Sigmoid colon (tissue), 4 donors: ENCODE measurements around the gene FAM114A1.

Experiments used
- POLR2A ChIP-seq, 2 donors: fragments of 450-650 bp; IDR thresholded peaks; one replicate each; pipeline ENCODE4 v1.6.1; 2016; ENCODE audit warnings: antibody characterized with exemption in 2 of 2, mild to moderate bottlenecking in 2 of 2, moderate library complexity in 2 of 2
- POLR2AphosphoS5 ChIP-seq, 4 donors: sonication (generic); formaldehyde crosslinking; IDR thresholded peaks; one replicate each; pipeline ENCODE4 v1.6.1; 2017; ENCODE audit warnings: antibody characterized with exemption in 4 of 4
- TF ChIP-seq, protein P1 (sequence below), 4 experiments: fragments of 450-650 bp in 3 of 4; fragments of 200-600 bp in 1 of 4; IDR thresholded peaks; one replicate each; pipeline ENCODE4 v1.5.1; 2016 to 2019; ENCODE audit warnings: antibody characterized with exemption in 4 of 4, mild to moderate bottlenecking in 3 of 4, moderate library complexity in 2 of 4

DNA sequence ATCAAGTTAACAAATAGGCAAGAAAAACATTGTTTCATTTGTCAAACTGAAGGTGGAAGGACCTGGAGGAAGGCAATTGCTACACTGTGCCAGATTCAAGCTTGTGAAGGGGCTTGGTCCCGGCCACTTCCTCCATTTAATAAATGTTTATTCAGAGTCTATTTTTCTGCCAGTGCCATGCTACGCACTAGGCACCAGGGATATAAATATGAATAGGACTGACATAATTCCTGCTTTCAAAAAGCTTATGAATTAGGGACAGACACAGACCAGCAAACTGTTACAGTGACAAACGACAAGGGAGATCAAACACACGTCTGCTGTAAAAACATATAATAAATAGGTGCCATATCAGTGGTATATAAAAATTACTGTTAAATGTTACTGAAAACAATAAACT lies 11.6 kb upstream of the FAM114A1 start:
- TF ChIP-seq, protein P1, sequence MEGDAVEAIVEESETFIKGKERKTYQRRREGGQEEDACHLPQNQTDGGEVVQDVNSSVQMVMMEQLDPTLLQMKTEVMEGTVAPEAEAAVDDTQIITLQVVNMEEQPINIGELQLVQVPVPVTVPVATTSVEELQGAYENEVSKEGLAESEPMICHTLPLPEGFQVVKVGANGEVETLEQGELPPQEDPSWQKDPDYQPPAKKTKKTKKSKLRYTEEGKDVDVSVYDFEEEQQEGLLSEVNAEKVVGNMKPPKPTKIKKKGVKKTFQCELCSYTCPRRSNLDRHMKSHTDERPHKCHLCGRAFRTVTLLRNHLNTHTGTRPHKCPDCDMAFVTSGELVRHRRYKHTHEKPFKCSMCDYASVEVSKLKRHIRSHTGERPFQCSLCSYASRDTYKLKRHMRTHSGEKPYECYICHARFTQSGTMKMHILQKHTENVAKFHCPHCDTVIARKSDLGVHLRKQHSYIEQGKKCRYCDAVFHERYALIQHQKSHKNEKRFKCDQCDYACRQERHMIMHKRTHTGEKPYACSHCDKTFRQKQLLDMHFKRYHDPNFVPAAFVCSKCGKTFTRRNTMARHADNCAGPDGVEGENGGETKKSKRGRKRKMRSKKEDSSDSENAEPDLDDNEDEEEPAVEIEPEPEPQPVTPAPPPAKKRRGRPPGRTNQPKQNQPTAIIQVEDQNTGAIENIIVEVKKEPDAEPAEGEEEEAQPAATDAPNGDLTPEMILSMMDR (IDR thresholded peaks at IDR 0.05) = no peak
- TF ChIP-seq POLR2A (IDR thresholded peaks at IDR 0.05) (no peak), POLR2AphosphoS5 (IDR thresholded peaks at IDR 0.05) (no peak)
